ENCODE results near the gene NADSYN1.

DNA sequence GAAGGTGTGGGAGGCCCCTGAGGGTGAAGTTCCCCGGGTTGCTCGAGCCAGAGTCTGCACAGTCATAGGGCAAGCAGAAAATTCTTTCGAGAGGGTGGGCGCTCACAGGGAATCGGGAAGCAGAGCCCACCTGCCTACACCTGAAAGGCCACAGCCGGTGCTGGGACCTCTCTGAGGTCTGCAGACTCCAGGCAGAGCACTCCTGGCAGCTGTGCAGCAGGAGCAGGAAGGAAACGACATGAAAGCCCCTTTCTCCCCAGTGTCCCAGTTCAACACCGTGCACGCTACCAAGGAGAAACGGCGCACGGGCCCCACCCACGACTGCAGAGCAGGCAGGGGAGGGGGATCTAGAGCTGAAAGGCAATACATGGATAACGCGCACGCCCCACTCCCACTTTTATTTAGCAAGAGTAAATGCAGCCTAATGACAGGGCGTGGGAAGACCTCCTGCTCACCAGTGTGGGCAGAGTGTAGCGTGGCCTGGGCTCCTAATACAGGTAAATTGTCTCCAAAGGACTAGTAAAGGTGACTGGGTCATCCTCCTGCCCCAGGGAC, 18.4 kb upstream of the NADSYN1 start:
- TF ChIP-seq POLR2AphosphoS5 (IDR thresholded peaks at IDR 0.05; ENCODE audit: insufficient read depth in 1 of 2, low read depth in 1 of 2) (no peak), POLR2A (IDR thresholded peaks at IDR 0.05) (no peak), CTCF (IDR thresholded peaks at IDR 0.05) (no peak)
